WTC11 (cell line): ENCODE results near the gene ADAMTSL5. TPM values are rescaled to one million over a fixed set of nuclear protein-coding genes. Genes with fewer than 3 reads are reported as not detected.

ENCODE experiments used
- ATAC-seq: fragments of 200-7000 bp; cut with Tn5 transposase; 2 replicates; pipeline ENCODE4 v1.10.0; 2021; ENCODE audit warnings: mild to moderate bottlenecking, moderate library complexity
- CTCF ChIA-PET: fragments of 300-600 bp; sonication (Branson Sonifier 250); formaldehyde crosslinking; loops from one replicate; lab custom pipeline; 2021; ENCODE audit warnings: antibody characterized with exemption; lab: Charles Lee
- POLR2A ChIA-PET: fragments of 350-600 bp; sonication (Branson Sonifier 250); formaldehyde crosslinking; loops from one replicate; lab custom pipeline; 2021; ENCODE audit warnings: antibody characterized with exemption; lab: Charles Lee
- DNase-seq: peaks from one replicate; pipeline ENCODE4 v3.0.0; 2021; ENCODE audit warnings: low spot score
- H3K27ac Mint-ChIP-seq: 2 replicates; pipeline ENCODE4 v1.8.0; 2021; ENCODE audit warnings: mixed read lengths
- H3K27me3 Mint-ChIP-seq: 2 replicates; pipeline ENCODE4 v1.8.0; 2021; ENCODE audit warnings: low read depth, mild to moderate bottlenecking, moderate library complexity, mixed read lengths
- H3K36me3 Mint-ChIP-seq: 2 replicates; pipeline ENCODE4 v1.8.0; 2021; ENCODE audit warnings: mixed read lengths
- H3K4me1 Mint-ChIP-seq: 2 replicates; pipeline ENCODE4 v1.8.0; 2022; ENCODE audit warnings: mixed read lengths
- H3K4me3 Mint-ChIP-seq: 2 replicates; pipeline ENCODE4 v1.8.0; 2021; ENCODE audit warnings: mild to moderate bottlenecking, moderate library complexity, mixed read lengths
- H3K9me3 Mint-ChIP-seq: 2 replicates; pipeline ENCODE4 v1.8.0; 2021; ENCODE audit warnings: mixed read lengths
- ATF6 ChIP-seq: sonication (generic); formaldehyde crosslinking; IDR thresholded peaks from 2 replicates; pipeline ENCODE4 v1.8.1; 2023; ENCODE audit warnings: mild to moderate bottlenecking, missing genetic modification reagents
- CREM ChIP-seq: sonication (generic); formaldehyde crosslinking; IDR thresholded peaks from 2 replicates; pipeline ENCODE4 v1.8.1; 2022; ENCODE audit warnings: mild to moderate bottlenecking, missing genetic modification reagents, moderate library complexity
- CTCF ChIP-seq: fragments of 200-600 bp; IDR thresholded peaks from 2 replicates; pipeline ENCODE4 v1.8.0; 2022; ENCODE audit warnings: antibody characterized with exemption
- FOXK1 ChIP-seq: sonication (generic); formaldehyde crosslinking; IDR thresholded peaks from 2 replicates; pipeline ENCODE4 v1.8.0; 2022; ENCODE audit warnings: mild to moderate bottlenecking, moderate library complexity, missing genetic modification reagents
- GABPB1 ChIP-seq: sonication (generic); formaldehyde crosslinking; IDR thresholded peaks from 2 replicates; pipeline ENCODE4 v1.8.1; 2023; ENCODE audit warnings: mild to moderate bottlenecking, missing genetic modification reagents
- GRHL2 ChIP-seq: fragments of 250-450 bp; sonication (Bioruptor Pico); IDR thresholded peaks from 2 replicates; pipeline ENCODE4 v1.8.0; 2022; ENCODE audit warnings: mild to moderate bottlenecking, moderate library complexity; ENCODE audit not compliant: insufficient replicate concordance, severe bottlenecking
- GTF2I ChIP-seq: fragments of 250-450 bp; sonication (Bioruptor Pico); conservative IDR thresholded peaks from 2 replicates; pipeline ENCODE4 v1.4.0; 2021; ENCODE audit warnings: mild to moderate bottlenecking
- NFATC4 ChIP-seq: fragments of 250-450 bp; sonication (Bioruptor Pico); IDR thresholded peaks from 2 replicates; pipeline ENCODE4 v1.9.0; 2021; ENCODE audit warnings: mild to moderate bottlenecking
- NR2C2 ChIP-seq: sonication (generic); formaldehyde crosslinking; IDR thresholded peaks from 2 replicates; pipeline ENCODE4 v1.8.0; 2022; ENCODE audit warnings: mild to moderate bottlenecking, missing genetic modification reagents
- NR3C1 ChIP-seq: sonication (generic); formaldehyde crosslinking; conservative IDR thresholded peaks from 2 replicates; pipeline ENCODE4 v1.8.1; 2023; ENCODE audit warnings: low read depth, mild to moderate bottlenecking, missing genetic modification reagents
- PRRX2 ChIP-seq: fragments of 250-450 bp; sonication (Bioruptor Pico); IDR thresholded peaks from 2 replicates; pipeline ENCODE4 v1.8.0; 2021; ENCODE audit warnings: mild to moderate bottlenecking
- STAT6 ChIP-seq: sonication (generic); formaldehyde crosslinking; conservative IDR thresholded peaks from 2 replicates; pipeline ENCODE4 v1.8.1; 2023; ENCODE audit warnings: mild to moderate bottlenecking, low read depth, missing genetic modification reagents, moderate library complexity
- TEAD4 ChIP-seq: sonication (generic); formaldehyde crosslinking; IDR thresholded peaks from 2 replicates; pipeline ENCODE4 v1.8.0; 2022; ENCODE audit warnings: mild to moderate bottlenecking, missing genetic modification reagents
- USF1 ChIP-seq: sonication (generic); formaldehyde crosslinking; IDR thresholded peaks from 2 replicates; pipeline ENCODE4 v1.8.0; 2022; ENCODE audit warnings: mild to moderate bottlenecking, missing genetic modification reagents
- ZNF138 ChIP-seq: sonication (generic); formaldehyde crosslinking; conservative IDR thresholded peaks from 2 replicates; pipeline ENCODE4 v1.8.1; 2022; ENCODE audit warnings: mild to moderate bottlenecking, moderate library complexity, missing genetic modification reagents
- ZNF416 ChIP-seq: fragments of 250-450 bp; sonication (Bioruptor Pico); IDR thresholded peaks from 2 replicates; pipeline ENCODE4 v1.9.0; 2021; ENCODE audit warnings: mild to moderate bottlenecking, inconsistent platforms
- total RNA-seq: library from RNA; stranded (reverse); gene quantifications from 3 replicates; pipeline ENCODE4 v1.2.3, GENCODE V29; 2021

ADAMTSL5 gene
- total RNA-seq, 1 experiment from 2014 or later, result 1.5 TPM

- Mint-ChIP-seq H3K27me3 (peaks cover 56% of the 10 kb centered on the region), H3K36me3 (peaks cover under 1% of the 10 kb centered on the region; the same call in 1 of the 2 replicates), H3K27ac (no peak overlapping the region), H3K9me3 (no peaks in the 10 kb centered on the region), H3K4me3 (no peak overlapping the region), H3K4me1 (no peaks in the 10 kb centered on the region; the same call in 1 of the 2 replicates)
- no peak for TF ChIP-seq USF1
- TF ChIP-seq GTF2I (CRISPR knock-in tag), result peak; percentile 52; the same call in 1 of the 2 replicates
- CTCF ChIA-PET, result interaction anchor here (1.9 kb wide), 1 partner anchor 41 kb away, joined by 9 read pairs; no protein-coding TSS in a partner anchor
- ATAC-seq (no peak), DNase-seq (no peak)
- POLR2A ChIA-PET, result no interaction called here
These were observed 7.8 kb downstream of the ADAMTSL5 start for GRCh38 chr19:1505012-1505411.

GRCh38 chr19:1503925-1504773, 8.7 kb downstream of the ADAMTSL5 start:
- POLR2A ChIA-PET, result no interaction called here

GRCh38 chr19:1503089-1503924, 9.5 kb downstream of the ADAMTSL5 start:
- Mint-ChIP-seq H3K27ac (no peak overlapping the region), H3K9me3 (no peaks in the 10 kb centered on the region), H3K4me1 (no peaks in the 10 kb centered on the region; the same call in 1 of the 2 replicates), H3K36me3 (peaks cover 5% of the 10 kb centered on the region; the same call in 1 of the 2 replicates), H3K4me3 (peak overlapping the region; percentile 50), H3K27me3 (peaks cover 41% of the 10 kb centered on the region)
- CTCF ChIA-PET, result interaction anchor here (0.6 to 2.6 kb wide), 8 partner anchors 10 to 43 kb away, joined by 3 to 15 read pairs (median 4); partner anchors contain the start of gene REEP6
- DNase-seq (peak; percentile 82), ATAC-seq (peak; percentile 8)
- POLR2A ChIA-PET, result interaction anchor here (0.6 to 0.7 kb wide), 2 partner anchors 418 to 1521 kb away, joined by 3 read pairs; no protein-coding TSS in a partner anchor
- TF ChIP-seq GABPB1 (no peak), FOXK1 (CRISPR knock-in tag) (no peak), ZNF416 (CRISPR knock-in tag) (no peak), ATF6 (CRISPR knock-in tag) (no peak), NR2C2 (CRISPR knock-in tag) (0 out of 2 replicates have a peak, but pooled peaks have one; percentile 17), TEAD4 (CRISPR knock-in tag) (0 out of 2 replicates have a peak, but pooled peaks have one; percentile 31), NFATC4 (no peak)

More at GRCh38 chr19:1503925-1504773, 8.7 kb downstream of the ADAMTSL5 start:
- Mint-ChIP-seq H3K4me3 (no peak overlapping the region), H3K36me3 (peaks cover 5% of the 10 kb centered on the region; the same call in 1 of the 2 replicates), H3K9me3 (no peaks in the 10 kb centered on the region), H3K4me1 (no peaks in the 10 kb centered on the region; the same call in 1 of the 2 replicates), H3K27me3 (peaks cover 49% of the 10 kb centered on the region)
- no peak for DNase-seq
- ATAC-seq, result no peak
- no peak for TF ChIP-seq PRRX2
- no peak for TF ChIP-seq NR3C1 (CRISPR knock-in tag)
- TF ChIP-seq ZNF138 (CRISPR knock-in tag), result no peak
- no peak for TF ChIP-seq CREM
- TF ChIP-seq STAT6, result no peak
- no peak for TF ChIP-seq GRHL2 (CRISPR knock-in tag)
- no peak for TF ChIP-seq CTCF
- TF ChIP-seq, all 79 proteins: peak for 0
- no peak overlapping the region for H3K27ac Mint-ChIP-seq
- CTCF ChIA-PET, result interaction anchor here (0.6 to 1.0 kb wide), 5 partner anchors 10 to 42 kb away, joined by 3 to 6 read pairs (median 4); partner anchors contain the start of gene REEP6
